Lung microvascular endothelial cell (primary cell): ENCODE data around the gene RYR3. TPM values are rescaled to one million over a fixed set of nuclear protein-coding genes. Genes with fewer than 3 reads are reported as not detected.

Experiments used
- DNase-seq, 2 donors: peaks; one replicate each; pipeline versions ENCODE4 v3.0.0 to v3.0.0-alpha.2; 2010; ENCODE audit warnings: low read depth in 2 of 2
- total RNA-seq: library from RNA; depleted of rRNA; stranded (reverse); fragments of >200 nt; gene quantifications from 2 replicates; pipeline ENCODE4 v1.2.1, GENCODE V29; 2014

RYR3 gene
- total RNA-seq = not detected in 2 replicates

- no peak for DNase-seq
Measured at GRCh38 chr15:33310481-33311311, at the start of gene RYR3. TSS of gene RYR3 (plus strand) at chr15:33310967. CDS start at chr15:33311046, 79 bp downstream.

GRCh38 chr15:33262306-33262705 lies 48.5 kb upstream of the RYR3 start:
- no peak for DNase-seq

- DNase-seq = no peak
Measured at GRCh38 chr15:33277689-33278088, 33.1 kb upstream of the RYR3 start.

GRCh38 chr15:33278816-33279612 lies 31.8 kb upstream of the RYR3 start:
- DNase-seq = peak in 1 of 2 donors; percentile 93

GRCh38 chr15:33279613-33280205 lies 31.1 kb upstream of the RYR3 start:
- peak in 1 of 2 donors; percentile 67 for DNase-seq

GRCh38 chr15:33282226-33283020 lies 28.3 kb upstream of the RYR3 start:
- no peak for DNase-seq

GRCh38 chr15:33283576-33283975 lies 27.2 kb upstream of the RYR3 start:
- DNase-seq = no peak

GRCh38 chr15:33284336-33284735 lies 26.4 kb upstream of the RYR3 start:
- DNase-seq = no peak

GRCh38 chr15:33292717-33293307 lies 18.0 kb upstream of the RYR3 start:
- DNase-seq = peak; percentile 69 to 81

- peak; percentile 11 to 54 for DNase-seq
Measured at GRCh38 chr15:33293713-33294334, 16.9 kb upstream of the RYR3 start.

- no peak for DNase-seq
Measured at GRCh38 chr15:33296050-33296449, 14.7 kb upstream of the RYR3 start.

- DNase-seq = no peak
Measured at GRCh38 chr15:33296856-33297255, 13.9 kb upstream of the RYR3 start.

GRCh38 chr15:33298631-33299030 lies 12.1 kb upstream of the RYR3 start:
- DNase-seq = no peak

- no peak for DNase-seq
Measured at GRCh38 chr15:33304924-33305323, 5.8 kb upstream of the RYR3 start.

- DNase-seq = peak; percentile 12 to 13
Measured at GRCh38 chr15:33309602-33310276, 1.0 kb upstream of the RYR3 start.

GRCh38 chr15:33311312-33311971 lies 675 bp downstream of the RYR3 start:
- no peak for DNase-seq

GRCh38 chr15:33313491-33313890 lies 2.7 kb downstream of the RYR3 start:
- no peak for DNase-seq

- no peak for DNase-seq
Measured at GRCh38 chr15:33314069-33314468, 3.3 kb downstream of the RYR3 start.

GRCh38 chr15:33315044-33315443 lies 4.3 kb downstream of the RYR3 start:
- DNase-seq = no peak
